HCT116 (cell line): ENCODE measurements around the gene ZNF853. TPM values are rescaled to one million over a fixed set of nuclear protein-coding genes. Genes with fewer than 3 reads are reported as not detected.

Source experiments
- ATAC-seq: fragments of 200-7000 bp; cut with Tn5 transposase; 2 replicates; pipeline ENCODE4 v1.9.1; 2020; ENCODE audit warnings: mild to moderate bottlenecking, moderate library complexity
- BruUV-seq: library from RNA; stranded (reverse); fragments of 400-500 nt; replicated peaks from 2 replicates; lab custom pipeline; 2021; lab: Mats Ljungman, UMichigan
- CTCF ChIA-PET: fragments of 300-600 bp; sonication (Branson Sonifier 250); formaldehyde crosslinking; loops from one replicate; lab custom pipeline; 2021; ENCODE audit warnings: antibody characterized with exemption; lab: Charles Lee
- POLR2A ChIA-PET: fragments of 300-600, 350-600 bp; sonication (Branson Sonifier 250); formaldehyde crosslinking; loops from one replicate; lab custom pipeline; 2021; ENCODE audit warnings: antibody characterized with exemption; lab: Charles Lee
- RAD21 ChIA-PET, 2 experiments: fragments of 300-600 bp; sonication (Branson Sonifier 250); formaldehyde crosslinking; loops; one replicate each; lab custom pipeline; 2023; ENCODE audit warnings: low total read pairs in 2 of 2; ENCODE audit not compliant: uncharacterized antibody in 2 of 2, unreplicated experiment in 2 of 2, low non-redundant PET in 1 of 2; lab: Charles Lee
- DNase-seq: peaks from one replicate; pipeline ENCODE4 v3.0.0-alpha.2; 2010; ENCODE audit warnings: low read depth, low spot score
- H2AFZ ChIP-seq: fragments of 200-600 bp; shearing (Covaris generic), sonication (generic); 2 replicates; pipeline ENCODE4 v1.6.1; 2017; ENCODE audit warnings: low read depth, mixed run types, mixed read lengths, antibody characterized with exemption, low read length; ENCODE audit not compliant: poor library complexity, severe bottlenecking
- H3K27ac ChIP-seq: 2 replicates; pipeline ENCODE4 v1.5.1; 2012; ENCODE audit warnings: low read depth, low read length
- H3K27me3 ChIP-seq: fragments of 200-600 bp; sonication (generic); 2 replicates; pipeline ENCODE4 v1.6.1; 2016; ENCODE audit warnings: mixed run types, low read length, mixed read lengths; ENCODE audit not compliant: insufficient read depth
- H3K36me3 ChIP-seq, 2 experiments: fragments of 200-500 bp in 1 of 2; fragments of 200-600 bp in 1 of 2; sonication (Bioruptor generic) in 1 of 2; sonication (generic) in 1 of 2; 2 replicates each; pipeline versions ENCODE4 v1.5.1 to v1.6.1; 2014 to 2016; ENCODE audit warnings: low read length in 2 of 2, inconsistent platforms in 1 of 2, mixed read lengths in 1 of 2, mixed run types in 1 of 2; ENCODE audit not compliant: insufficient read depth in 2 of 2, control insufficient read depth in 1 of 2
- H3K4me1 ChIP-seq, 2 experiments: fragments of 200-600 bp in 1 of 2; sonication (generic) in 1 of 2; 2 replicates each; pipeline versions ENCODE4 v1.5.1 to v1.6.1; 2012 to 2017; ENCODE audit warnings: low read length in 2 of 2, inconsistent platforms in 1 of 2, mild to moderate bottlenecking in 1 of 2, mixed read lengths in 1 of 2, mixed run types in 1 of 2, moderate library complexity in 1 of 2; ENCODE audit not compliant: insufficient read depth in 2 of 2, control insufficient read depth in 1 of 2
- H3K4me2 ChIP-seq: fragments of 200-600 bp; sonication (generic); 2 replicates; pipeline ENCODE4 v1.6.1; 2017; ENCODE audit warnings: mixed run types, low read length, mixed read lengths
- H3K4me3 ChIP-seq, 2 experiments: fragments of 200-600 bp in 1 of 2; sonication (generic) in 1 of 2; replicated peaks in 1 of 2; 2 replicates each; pipeline ENCODE4 v1.5.1; 2011 to 2016; ENCODE audit warnings: low read length in 2 of 2, control low read depth in 1 of 2, low read depth in 1 of 2, mild to moderate bottlenecking in 1 of 2, mixed read lengths in 1 of 2, mixed run types in 1 of 2
- H3K79me2 ChIP-seq: fragments of 200-600 bp; sonication (generic); 2 replicates; pipeline ENCODE4 v1.6.1; 2017; ENCODE audit warnings: mild to moderate bottlenecking, mixed run types, low read length, moderate library complexity, mixed read lengths; ENCODE audit not compliant: insufficient read depth
- H3K9ac ChIP-seq: fragments of 200-600 bp; sonication (generic); 2 replicates; pipeline ENCODE4 v1.6.1; 2016; ENCODE audit warnings: low read length, mixed read lengths
- H3K9me2 ChIP-seq: fragments of 200-600 bp; sonication (generic), shearing (Covaris generic); 2 replicates; pipeline ENCODE4 v1.6.1; 2017; ENCODE audit warnings: mixed run types, mild to moderate bottlenecking, moderate library complexity; ENCODE audit not compliant: insufficient read depth
- H3K9me3 ChIP-seq, 2 experiments: fragments of 200-500 bp in 1 of 2; fragments of 200-600 bp in 1 of 2; sonication (Bioruptor generic) in 1 of 2; sonication (generic) in 1 of 2; 2 replicates each; pipeline ENCODE4 v1.6.1; 2014 to 2017; ENCODE audit warnings: low read length in 2 of 2, mixed read lengths in 2 of 2, inconsistent platforms in 1 of 2, low read depth in 1 of 2, mild to moderate bottlenecking in 1 of 2, mixed run types in 1 of 2, moderate library complexity in 1 of 2; ENCODE audit not compliant: control insufficient read depth in 1 of 2, insufficient read depth in 1 of 2
- H4K20me1 ChIP-seq: fragments of 200-600 bp; sonication (generic), shearing (Covaris generic); 2 replicates; pipeline ENCODE4 v1.6.1; 2017; ENCODE audit warnings: mixed run types, mild to moderate bottlenecking, moderate library complexity; ENCODE audit not compliant: insufficient read depth
- CBX3 ChIP-seq: IDR thresholded peaks from 2 replicates; pipeline ENCODE4 v1.6.1; 2012; ENCODE audit warnings: low read depth
- CTCF ChIP-seq, 3 experiments: fragments of 200-600 bp in 1 of 3; sonication (generic) in 1 of 3; IDR thresholded peaks in 2 of 3; conservative IDR thresholded peaks in 1 of 3; 2 replicates each; pipeline ENCODE4 v1.5.1; 2012 to 2017; ENCODE audit warnings: low read depth in 2 of 3, low read length in 2 of 3, antibody characterized with exemption in 1 of 3, borderline replicate concordance in 1 of 3, control low read depth in 1 of 3, mild to moderate bottlenecking in 1 of 3, mixed read lengths in 1 of 3, mixed run types in 1 of 3, moderate library complexity in 1 of 3; ENCODE audit not compliant: insufficient read depth in 1 of 3
- ELF1 ChIP-seq: IDR thresholded peaks from 2 replicates; pipeline ENCODE4 v1.6.1; 2012; ENCODE audit warnings: low read depth, borderline replicate concordance
- EZH2phosphoT487 ChIP-seq: fragments of 200-600 bp; IDR thresholded peaks from 2 replicates; pipeline ENCODE4 v1.6.1; 2018; ENCODE audit warnings: antibody characterized with exemption, borderline replicate concordance
- FOSL1 ChIP-seq: IDR thresholded peaks from 2 replicates; pipeline ENCODE4 v1.6.1; 2012; ENCODE audit warnings: low read depth
- JUND ChIP-seq: IDR thresholded peaks from 2 replicates; pipeline ENCODE4 v1.6.1; 2012
- RAD21 ChIP-seq: IDR thresholded peaks from 2 replicates; pipeline ENCODE4 v1.6.1; 2012; ENCODE audit warnings: low read depth, mild to moderate bottlenecking
- REST ChIP-seq: IDR thresholded peaks from 2 replicates; pipeline ENCODE4 v1.6.1; 2012; ENCODE audit warnings: low read depth
- TCF7L2 ChIP-seq: IDR thresholded peaks from 2 replicates; pipeline ENCODE4 v1.7.0; 2011; ENCODE audit warnings: borderline replicate concordance, inconsistent platforms; ENCODE audit not compliant: insufficient read depth, insufficient read length; ENCODE audit errors: extremely low read depth
- ZFX ChIP-seq: fragments of 450-650 bp; IDR thresholded peaks from 2 replicates; pipeline ENCODE4 v1.6.1; 2017
- ZNF274 ChIP-seq: fragments of 200-500 bp; sonication (Bioruptor generic); IDR thresholded peaks from 2 replicates; pipeline ENCODE4 v1.6.1; 2014; ENCODE audit warnings: mild to moderate bottlenecking, low read depth, low read length, inconsistent platforms
- intact Hi-C: fragments of 100-400 bp; cut with micrococcal nuclease; formaldehyde crosslinking; loops from 2 replicates; pipeline ENCODE4 v1.10.0; 2022
- total RNA-seq: library from RNA; stranded (reverse); gene quantifications from one replicate; pipeline ENCODE4 v1.2.1, GENCODE V29; 2021; ENCODE audit not compliant: unreplicated experiment

The ZNF853 gene
- total RNA-seq, 1 experiment from 2014 or later, result 0.05 TPM

- Histone ChIP-seq H3K4me2 (no peak overlapping the region), H3K27ac (no peak overlapping the region), H4K20me1 (no peaks in the 10 kb centered on the region), H3K9ac (no peak overlapping the region), H3K4me3 (no peak overlapping the region), H3K27me3 (no peaks in the 10 kb centered on the region), H2AFZ (no peak overlapping the region), H3K9me3 (no peaks in the 10 kb centered on the region; a peak in 1 of 4 replicates), H3K36me3 (peaks cover 6 to 42% of the 10 kb centered on the region in 2 experiments; a peak in 3 of 4 replicates), H3K9me2 (no peaks in the 10 kb centered on the region), H3K79me2 (peaks cover 6% of the 10 kb centered on the region; the same call in 1 of the 2 replicates), H3K4me1 (no peaks in the 10 kb centered on the region)
- ChIA-PET RAD21 (no interaction called here), POLR2A (no interaction called here), CTCF (no interaction called here)
- intact Hi-C loops, result no loop called here
- ATAC-seq (no peak), DNase-seq (no peak)
- BruUV-seq, result no TSS peak
- TF ChIP-seq JUND, result no peak
- no peak for TF ChIP-seq ZFX
- TF ChIP-seq ELF1, result no peak
- TF ChIP-seq TCF7L2, result no peak
- no peak for TF ChIP-seq ZNF274
- TF ChIP-seq FOSL1, result no peak
- TF ChIP-seq REST, result no peak
- no peak for TF ChIP-seq RAD21
- TF ChIP-seq EZH2phosphoT487, result no peak
- TF ChIP-seq CTCF (IDR thresholded peaks at IDR 0.05 in 2 of 3, conservative IDR thresholded peaks at IDR 0.05 in 1 of 3; ENCODE audit: borderline replicate concordance in 1 of 3, insufficient read depth in 1 of 3, low read depth in 2 of 3, low read length in 2 of 3), result no peak
- no peak for TF ChIP-seq CBX3
Observed at GRCh38 chr7:6653071-6654003, 37.9 kb downstream of the ZNF853 start.
